GM12864 (cell line): ENCODE measurements around the gene JDP2.

ENCODE experiments used
- DNase-seq: peaks from one replicate; pipeline ENCODE4 v3.0.0-alpha.2; 2011; ENCODE audit warnings: low read depth
- H3K4me3 ChIP-seq: 2 replicates; pipeline ENCODE4 v1.5.1; 2011; ENCODE audit warnings: mild to moderate bottlenecking, low read depth, low read length, control low read depth
- CTCF ChIP-seq: IDR thresholded peaks from 2 replicates; pipeline ENCODE4 v1.5.1; 2011; ENCODE audit warnings: low read depth, mild to moderate bottlenecking, moderate library complexity, low read length, control low read depth, inconsistent platforms; ENCODE audit errors: missing control alignments

Gene JDP2

DNA sequence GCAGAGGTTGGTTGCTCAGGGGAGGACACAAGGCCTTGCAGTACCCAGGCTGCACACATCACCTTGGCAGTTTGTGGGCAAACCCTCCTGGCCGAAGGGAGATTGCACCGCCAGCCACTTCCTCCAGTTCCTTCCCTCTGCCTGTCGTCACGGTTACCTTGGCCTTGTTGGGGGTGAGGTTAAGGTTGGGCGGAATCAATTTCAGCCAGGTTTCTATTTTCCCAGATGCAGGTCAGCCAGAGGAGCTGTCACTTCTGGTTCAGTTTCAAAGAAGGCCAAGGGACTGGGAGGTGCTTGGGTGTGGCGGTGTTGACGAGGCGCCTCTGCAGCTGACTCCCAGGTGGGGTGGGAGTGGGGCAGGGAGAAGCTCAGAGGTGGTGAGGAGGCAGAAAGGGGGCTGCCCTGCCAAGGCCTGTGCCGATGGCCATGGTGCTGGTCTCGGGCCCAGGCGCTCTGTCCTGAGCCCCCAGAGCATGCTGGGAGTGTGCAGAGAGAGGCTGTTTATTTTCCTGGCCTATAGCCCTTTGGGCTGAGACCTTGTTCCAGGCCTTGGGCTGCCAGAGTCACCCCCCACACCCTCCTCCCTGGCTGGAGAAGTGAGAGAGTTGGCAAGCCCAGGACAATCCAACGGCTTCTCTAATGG is 31.4 kb downstream of the JDP2 start:
- H3K4me3 ChIP-seq: no peak overlapping the region
- DNase-seq: no peak
- TF ChIP-seq CTCF: no peak

GRCh38 chr14:75459791-75460190 is 32.0 kb downstream of the JDP2 start:
- DNase-seq: no peak
- no peak overlapping the region for H3K4me3 ChIP-seq
- TF ChIP-seq CTCF: no peak

DNA sequence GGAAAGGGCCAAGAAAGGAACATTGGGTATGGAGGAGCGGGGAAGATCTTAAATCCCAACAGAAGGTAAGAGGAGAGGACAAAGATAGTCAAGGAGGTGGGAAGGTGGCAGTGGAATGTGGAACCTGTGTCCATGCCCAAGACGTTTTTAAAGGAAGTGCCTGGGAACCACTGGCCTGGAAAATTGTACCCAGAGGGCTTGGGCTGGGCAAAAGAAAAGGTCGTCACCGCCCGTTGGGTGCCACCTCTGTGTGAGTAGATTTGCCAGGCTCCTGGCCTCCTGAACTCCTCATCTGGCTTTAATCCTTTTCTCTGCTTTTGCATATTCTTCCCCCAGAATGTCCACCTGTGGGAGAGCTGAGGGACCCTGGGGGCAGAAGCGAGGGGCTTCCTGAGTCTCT is 32.6 kb downstream of the JDP2 start:
- TF ChIP-seq CTCF: no peak
- no peak for DNase-seq
- H3K4me3 ChIP-seq: no peak overlapping the region

GRCh38 chr14:75461303-75461702 is 33.5 kb downstream of the JDP2 start:
- DNase-seq: no peak
- H3K4me3 ChIP-seq: no peak overlapping the region
- TF ChIP-seq CTCF: no peak

DNA sequence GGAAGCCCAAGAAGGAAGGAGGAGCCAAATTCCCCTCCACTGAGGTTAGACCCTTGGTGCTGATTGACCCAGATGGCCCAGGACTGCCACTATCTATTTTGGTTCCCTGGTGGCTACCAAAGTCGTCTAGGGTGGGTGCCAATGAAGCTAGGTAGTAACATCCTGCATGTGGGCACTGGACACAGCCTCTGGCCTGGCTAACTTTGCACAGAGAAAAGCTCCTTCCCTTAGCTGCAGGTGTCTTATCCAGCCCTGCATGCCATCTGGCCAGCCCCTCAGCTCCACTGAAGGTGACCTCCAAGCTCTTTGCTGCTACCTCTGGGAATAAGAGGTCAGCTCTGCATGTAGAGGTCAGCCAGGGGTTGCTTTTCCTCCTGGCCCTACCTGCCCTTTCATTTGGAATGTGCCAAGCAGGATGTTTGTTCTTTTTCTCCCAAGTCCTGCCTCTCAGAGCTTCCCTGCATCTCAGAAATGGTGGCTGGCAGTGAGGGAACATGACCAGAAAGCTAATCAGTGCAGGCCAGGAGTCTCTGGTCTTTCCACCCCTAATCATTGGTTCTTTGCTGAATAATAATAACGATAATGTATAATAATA is 34.0 kb downstream of the JDP2 start:
- no peak overlapping the region for H3K4me3 ChIP-seq
- no peak for DNase-seq
- no peak for TF ChIP-seq CTCF

DNA sequence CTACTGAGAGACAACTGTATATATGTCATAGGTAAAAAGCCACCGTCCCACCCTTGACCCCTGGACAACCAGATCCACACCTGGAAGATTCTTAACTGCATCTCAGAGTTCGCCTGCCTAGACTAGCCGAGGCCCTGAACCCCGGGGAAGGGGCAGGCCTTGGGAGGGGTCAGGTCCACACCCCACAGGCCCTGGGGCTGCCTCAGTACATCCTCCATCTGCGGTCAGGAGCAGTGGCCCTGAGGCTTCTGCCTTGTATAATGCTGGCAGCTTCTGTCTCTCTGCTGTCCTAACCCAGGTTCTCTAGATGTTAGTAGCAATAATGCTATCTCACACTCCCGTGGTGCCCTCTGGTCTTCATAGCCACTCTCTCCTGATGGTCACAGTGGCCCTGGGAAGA is 36.8 kb downstream of the JDP2 start:
- DNase-seq: no peak
- TF ChIP-seq CTCF: no peak
- no peak overlapping the region for H3K4me3 ChIP-seq

GRCh38 chr14:75467763-75468162 is 39.9 kb downstream of the JDP2 start:
- no peak for TF ChIP-seq CTCF
- H3K4me3 ChIP-seq: no peak overlapping the region
- DNase-seq: no peak
